Spleen (tissue), 11 donors: ENCODE data around the gene TPSD1. TPM values are rescaled to one million over a fixed set of nuclear protein-coding genes. Genes with fewer than 3 reads are reported as not detected.

Experiments used
- DNase-seq: peaks from one replicate; pipeline ENCODE4 v3.0.0-alpha.2; 2020
- H3K27ac ChIP-seq, 8 donors: fragments of 200-600 bp; sonication (generic) in 7 of 8; 1 replicate in 4 of 8; 2 replicates in 4 of 8; pipeline versions ENCODE4 v1.5.0 to v1.8.0; 2016 to 2021; ENCODE audit warnings: inconsistent platforms in 4 of 8, mild to moderate bottlenecking in 4 of 8, moderate library complexity in 1 of 8
- H3K27me3 ChIP-seq, 7 donors: fragments of 200-600 bp; sonication (generic) in 6 of 7; replicated peaks in 1 of 7; 1 replicate in 4 of 7; 2 replicates in 3 of 7; pipeline versions ENCODE4 v1.5.0 to v1.8.0; 2016 to 2021; ENCODE audit warnings: inconsistent platforms in 3 of 7, mild to moderate bottlenecking in 1 of 7
- H3K36me3 ChIP-seq, 6 donors: fragments of 200-600 bp; sonication (generic) in 5 of 6; 1 replicate in 4 of 6; 2 replicates in 2 of 6; pipeline versions ENCODE4 v1.5.0 to v1.8.0; 2016 to 2021; ENCODE audit warnings: inconsistent platforms in 2 of 6
- H3K4me1 ChIP-seq, 6 donors: fragments of 200-600 bp; sonication (generic) in 5 of 6; 1 replicate in 3 of 6; 2 replicates in 3 of 6; pipeline versions ENCODE4 v1.5.0 to v1.8.0; 2016 to 2021; ENCODE audit warnings: inconsistent platforms in 3 of 6
- H3K4me3 ChIP-seq, 8 donors: fragments of 200-600 bp; sonication (generic) in 7 of 8; 1 replicate in 4 of 8; 2 replicates in 4 of 8; pipeline versions ENCODE4 v1.5.0 to v1.8.0; 2016 to 2021; ENCODE audit warnings: inconsistent platforms in 4 of 8, mild to moderate bottlenecking in 4 of 8, moderate library complexity in 2 of 8
- H3K9me3 ChIP-seq, 8 donors: fragments of 200-600 bp; sonication (generic) in 7 of 8; 1 replicate in 4 of 8; 2 replicates in 4 of 8; pipeline versions ENCODE4 v1.5.0 to v1.8.0; 2016 to 2021; ENCODE audit warnings: inconsistent platforms in 4 of 8
- CTCF ChIP-seq, 11 experiments: fragments of 200-600 bp in 7 of 11; fragments of 450-650 bp in 4 of 11; sonication (generic) in 4 of 11; IDR thresholded peaks in 8 of 11; conservative IDR thresholded peaks in 3 of 11; 1 replicate in 7 of 11; 2 replicates in 4 of 11; pipeline versions ENCODE4 v1.4.0 to v1.8.0; 2016 to 2021; ENCODE audit warnings: antibody characterized with exemption in 11 of 11, inconsistent platforms in 4 of 11, mild to moderate bottlenecking in 1 of 11
- POLR2A ChIP-seq, 3 donors: fragments of 450-650 bp; IDR thresholded peaks; one replicate each; pipeline ENCODE4 v1.5.1; 2017; ENCODE audit warnings: antibody characterized with exemption in 3 of 3, mild to moderate bottlenecking in 1 of 3
- POLR2AphosphoS5 ChIP-seq, 3 donors: sonication (generic); formaldehyde crosslinking; IDR thresholded peaks; one replicate each; pipeline ENCODE4 v1.5.1; 2017; ENCODE audit warnings: antibody characterized with exemption in 3 of 3
- WGBS, 5 donors: extraction: QIAGEN DNeasy Blood & Tissue Kit in 3 of 5; methylation state at CpG; one replicate each; pipeline versions ENCODE4 v1.1.5 to v1.1.7; 2013 to 2018; 5-methylcytosine and 5-hydroxymethylcytosine counted together
- intact Hi-C: fragments of 100-400 bp; cut with DNase I; formaldehyde crosslinking; loops from one replicate; pipeline ENCODE4 v1.15.0; 2023; ENCODE audit warnings: low total_unique reads
- polyA plus RNA-seq, 3 donors: library from polyadenylated mRNA; stranded (reverse); fragments of 200-250 nt; gene quantifications; one replicate each; pipeline ENCODE4 v1.2.1, GENCODE V29; 2013
- total RNA-seq, 7 donors: library from RNA; depleted of rRNA in 3 of 7; stranded (reverse); fragments of >200 nt in 3 of 7; fragmentation: NEBNext Ultra II Directional in 4 of 7; extraction: Animal tissue kit (Norgen Biotek cat#: 25700) in 4 of 7; gene quantifications; one replicate each; pipeline versions ENCODE4 v1.1.0 to v1.2.1, GENCODE V29; 2016 to 2021
- donor health status: healthy with polysubstance abuse.
- donor health status: DM: no; HTN: no; CAD: no; lungs with moderate emphysema.
- donor health status: DM: no; HTN: no; CAD: no.
- donor health status: Bipolar disorder and iron deficiency.
- donor health status: healthy.
- donor health status: DM: no; HTN: no; CAD: no.
- donor health status: DM: yes; HTN: yes; CAD: no.

The TPSD1 gene
- total and polyA plus RNA-seq, 10 donors, result 0.11 to 0.76 TPM; not detected in 8

- no peak for TF ChIP-seq POLR2A (IDR thresholded peaks at IDR 0.05)
- TF ChIP-seq CTCF (IDR thresholded peaks at IDR 0.05 in 8 of 11, conservative IDR thresholded peaks at IDR 0.05 in 3 of 11), result no peak
- no peak for TF ChIP-seq POLR2AphosphoS5 (IDR thresholded peaks at IDR 0.05)
- Histone ChIP-seq H3K9me3 (no peaks in the 10 kb centered on the region), H3K4me1 (peaks cover 0 to 46% (median 19%) of the 10 kb centered on the region in 6 donors), H3K27me3 (peaks cover 0 to 77% (median 6%) of the 10 kb centered on the region in 7 donors), H3K4me3 (no peak overlapping the region), H3K27ac (peak overlapping the region in 6 of 8 donors; percentile 26 to 67 (median 50)), H3K36me3 (no peaks in the 10 kb centered on the region)
- DNase-seq, result no peak
- intact Hi-C loops, result no loop called here
- WGBS, 5 donors, result 39 to 55% (median 50%) methylated on average over 6 of the region's 6 CpGs
These were observed 41.3 kb downstream of the TPSD1 start for GRCh38 chr16:1297018-1297696.

- DNase-seq, result no peak
- no peaks in the 10 kb centered on the region for H3K36me3 ChIP-seq
- intact Hi-C loops, result no loop called here
- 89 to 96% (median 95%) methylated on average over 13 to 14 of the region's 14 CpGs for WGBS, 5 donors
- TF ChIP-seq POLR2AphosphoS5 (IDR thresholded peaks at IDR 0.05) (no peak), CTCF (IDR thresholded peaks at IDR 0.05 in 8 of 11, conservative IDR thresholded peaks at IDR 0.05 in 3 of 11) (no peak), POLR2A (IDR thresholded peaks at IDR 0.05) (no peak)
- no peak overlapping the region for H3K4me3 ChIP-seq
- H3K27ac ChIP-seq, result no peak overlapping the region
- peaks cover 0 to 54% (median 24%) of the 10 kb centered on the region in 6 donors for H3K4me1 ChIP-seq
- peaks cover 0 to 69% (median 6%) of the 10 kb centered on the region in 7 donors for H3K27me3 ChIP-seq
- H3K9me3 ChIP-seq, result no peaks in the 10 kb centered on the region
These were observed 42.5 kb downstream of the TPSD1 start for GRCh38 chr16:1298406-1298805.

GRCh38 chr16:1299012-1299867, 43.4 kb downstream of the TPSD1 start:
- no peaks in the 10 kb centered on the region for H3K9me3 ChIP-seq
- H3K27me3 ChIP-seq, result peaks cover 0 to 62% (median 6%) of the 10 kb centered on the region in 7 donors
- no peak overlapping the region for H3K4me3 ChIP-seq
- DNase-seq, result no peak
- TF ChIP-seq POLR2A (IDR thresholded peaks at IDR 0.05), result no peak
- no peak for TF ChIP-seq POLR2AphosphoS5 (IDR thresholded peaks at IDR 0.05)
- TF ChIP-seq CTCF (IDR thresholded peaks at IDR 0.05 in 8 of 11, conservative IDR thresholded peaks at IDR 0.05 in 3 of 11), result no peak
- H3K4me1 ChIP-seq, result peaks cover 0 to 61% (median 32%) of the 10 kb centered on the region in 6 donors
- no peak overlapping the region for H3K27ac ChIP-seq
- 79 to 87% (median 81%) methylated on average over 30 to 31 of the region's 31 CpGs for WGBS, 5 donors
- no peaks in the 10 kb centered on the region for H3K36me3 ChIP-seq
- intact Hi-C loops, result no loop called here

GRCh38 chr16:1299868-1300203, 44.0 kb downstream of the TPSD1 start:
- H3K27ac ChIP-seq, result no peak overlapping the region
- peaks cover 0 to 62% (median 38%) of the 10 kb centered on the region in 6 donors for H3K4me1 ChIP-seq
- DNase-seq, result no peak
- intact Hi-C loops, result no loop called here
- no peaks in the 10 kb centered on the region for H3K36me3 ChIP-seq
- peaks cover 0 to 56% (median 6%) of the 10 kb centered on the region in 7 donors for H3K27me3 ChIP-seq
- TF ChIP-seq POLR2A (IDR thresholded peaks at IDR 0.05) (no peak), POLR2AphosphoS5 (IDR thresholded peaks at IDR 0.05) (no peak), CTCF (IDR thresholded peaks at IDR 0.05 in 8 of 11, conservative IDR thresholded peaks at IDR 0.05 in 3 of 11) (no peak)
- no peaks in the 10 kb centered on the region for H3K9me3 ChIP-seq
- WGBS, 5 donors, result 77 to 91% (median 85%) methylated on average over 12 of the region's 12 CpGs
- H3K4me3 ChIP-seq, result no peak overlapping the region
